GM23248 (cell line): ENCODE measurements around the gene PSMD3. TPM values are rescaled to one million over a fixed set of nuclear protein-coding genes. Genes with fewer than 3 reads are reported as not detected.

Experiments
- DNase-seq: peaks from one replicate; pipeline ENCODE4 v3.0.0-alpha.2; 2015
- H2AFZ ChIP-seq: fragments of 200-600 bp; sonication (generic); 2 replicates; pipeline ENCODE4 v1.6.1; 2016; ENCODE audit warnings: antibody characterized with exemption
- H3F3A ChIP-seq: fragments of 200-600 bp; sonication (generic); 2 replicates; pipeline ENCODE4 v1.6.1; 2016; ENCODE audit warnings: mild to moderate bottlenecking, antibody characterized with exemption, mixed run types; ENCODE audit not compliant: insufficient read depth
- H3K27ac ChIP-seq: fragments of 200-600 bp; sonication (generic); 2 replicates; pipeline ENCODE4 v1.5.1; 2016; ENCODE audit warnings: mild to moderate bottlenecking
- H3K27me3 ChIP-seq: fragments of 200-600 bp; sonication (generic); replicated peaks from 2 replicates; pipeline ENCODE4 v1.6.1; 2016; ENCODE audit warnings: mild to moderate bottlenecking; ENCODE audit not compliant: insufficient read depth
- H3K36me3 ChIP-seq: fragments of 200-600 bp; sonication (generic); 2 replicates; pipeline ENCODE4 v1.6.1; 2016; ENCODE audit warnings: low read depth, mild to moderate bottlenecking
- H3K4me1 ChIP-seq: fragments of 200-600 bp; sonication (generic); 2 replicates; pipeline ENCODE4 v1.6.1; 2016; ENCODE audit warnings: mild to moderate bottlenecking; ENCODE audit not compliant: insufficient read depth
- H3K4me2 ChIP-seq: fragments of 200-600 bp; sonication (generic); one replicate; pipeline ENCODE4 v1.6.1; 2016; ENCODE audit warnings: mild to moderate bottlenecking; ENCODE audit not compliant: unreplicated experiment
- H3K4me3 ChIP-seq: fragments of 200-600 bp; sonication (generic); 2 replicates; pipeline ENCODE4 v1.5.1; 2016; ENCODE audit warnings: mild to moderate bottlenecking
- H3K79me2 ChIP-seq: fragments of 200-600 bp; sonication (generic); 2 replicates; pipeline ENCODE4 v1.6.1; 2016; ENCODE audit warnings: mild to moderate bottlenecking; ENCODE audit not compliant: insufficient read depth
- H3K9ac ChIP-seq: fragments of 200-600 bp; sonication (generic); 2 replicates; pipeline ENCODE4 v1.6.1; 2016; ENCODE audit warnings: mild to moderate bottlenecking
- H3K9me2 ChIP-seq: fragments of 200-600 bp; sonication (generic); 2 replicates; pipeline ENCODE4 v1.6.1; 2016; ENCODE audit warnings: mixed run types, mild to moderate bottlenecking, moderate library complexity; ENCODE audit not compliant: insufficient read depth
- H3K9me3 ChIP-seq: fragments of 200-600 bp; sonication (generic); one replicate; pipeline ENCODE4 v1.6.1; 2017; ENCODE audit warnings: low read depth
- H4K20me1 ChIP-seq: fragments of 200-600 bp; sonication (generic); 2 replicates; pipeline ENCODE4 v1.6.0; 2016; ENCODE audit not compliant: insufficient read depth
- EZH2 ChIP-seq: fragments of 200-600 bp; sonication (generic); IDR thresholded peaks from 2 replicates; pipeline ENCODE4 v1.6.1; 2018; ENCODE audit warnings: antibody characterized with exemption, mild to moderate bottlenecking; ENCODE audit not compliant: insufficient read depth, poor library complexity, severe bottlenecking
- EZH2phosphoT487 ChIP-seq: fragments of 200-600 bp; sonication (generic); IDR thresholded peaks from 2 replicates; pipeline ENCODE4 v1.6.1; 2018; ENCODE audit warnings: antibody characterized with exemption, moderate library complexity, mild to moderate bottlenecking, low read depth; ENCODE audit not compliant: insufficient read depth
- WGBS, 2 experiments: methylation state at CpG; one replicate each; pipeline ENCODE4 v1.1.6; 2015 to 2017; ENCODE audit warnings: low lambda C conversion rate in 2 of 2, low coverage in 1 of 2; ENCODE audit errors: missing lambda C conversion rate in 2 of 2; 5-methylcytosine and 5-hydroxymethylcytosine counted together
- in situ Hi-C: fragments of 300-500 bp; cut with MboI; formaldehyde crosslinking; loops from 2 replicates; pipeline ENCODE4 v1.15.0; 2020
- polyA plus RNA-seq: library from polyadenylated mRNA; unstranded; fragments of >200 nt; fragmentation: Nextera tagmentation; extraction: Ambion mirVana; gene quantifications from 2 replicates; pipeline ENCODE4 v1.2.1, GENCODE V29; 2016
- total RNA-seq: library from RNA; depleted of rRNA; stranded (reverse); fragments of >200 nt; shearing (Covaris generic); gene quantifications from 2 replicates; pipeline ENCODE4 v1.2.3, GENCODE V29; 2014

Gene PSMD3
- total and polyA plus RNA-seq, 2 experiments from 2014 or later: 102 to 116 TPM

DNA sequence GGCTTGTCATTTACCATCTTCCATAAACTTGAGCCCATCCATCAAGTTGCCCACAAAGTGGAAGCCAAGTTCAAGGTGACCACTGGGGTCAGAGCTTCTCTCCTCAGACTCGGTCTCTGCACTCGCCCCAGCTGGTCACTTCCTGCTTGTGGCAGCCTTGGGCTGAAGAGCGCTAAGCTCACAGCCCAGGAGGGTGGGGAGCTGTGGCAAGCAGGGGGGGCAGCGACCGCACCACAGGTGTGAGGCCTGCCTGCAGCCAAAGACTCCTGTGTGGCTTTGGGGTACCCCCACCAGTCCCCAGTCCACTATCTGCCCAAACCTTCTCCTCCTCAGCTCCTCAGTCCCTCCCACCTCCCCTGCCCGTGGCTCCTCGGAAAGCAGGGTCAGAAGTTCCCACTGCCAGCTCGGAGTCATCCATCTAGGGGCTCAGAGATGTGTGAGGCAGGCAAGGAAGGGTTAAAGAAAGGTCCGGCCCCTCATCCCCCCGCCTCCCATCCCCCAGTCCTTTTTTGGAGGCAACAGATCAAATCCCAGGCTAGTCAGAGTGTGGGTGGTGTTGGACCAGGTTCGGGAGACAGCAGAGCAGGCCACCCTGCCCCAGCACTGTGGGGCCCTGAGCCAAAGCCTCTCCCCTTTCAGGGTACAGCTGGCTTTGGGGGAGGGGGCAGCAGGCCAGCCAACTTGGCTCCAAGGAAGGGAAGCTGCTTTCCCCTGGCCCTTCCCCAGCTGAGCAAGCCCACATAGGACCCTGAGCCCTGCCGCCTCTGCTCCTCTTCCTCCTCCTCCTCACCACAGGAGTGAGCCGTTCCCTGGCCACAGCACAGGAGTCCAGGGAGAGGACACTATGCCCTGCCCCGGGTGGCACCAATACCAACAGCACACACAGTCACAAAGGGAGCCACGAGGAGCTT is 37.9 kb downstream of the PSMD3 start:
- peak overlapping the region; percentile 55 for H3K9ac ChIP-seq
- in situ Hi-C loops: no loop called here
- H3K79me2 ChIP-seq: no peaks in the 10 kb centered on the region
- H3K9me3 ChIP-seq: no peaks in the 10 kb centered on the region
- H3K9me2 ChIP-seq: no peaks in the 10 kb centered on the region
- no peak overlapping the region for H2AFZ ChIP-seq
- peaks cover 44% of the 10 kb centered on the region for H3K4me1 ChIP-seq
- H3F3A ChIP-seq: peaks cover 23% of the 10 kb centered on the region
- H4K20me1 ChIP-seq: no peaks in the 10 kb centered on the region
- DNase-seq: peak; percentile 51
- 21 to 23% methylated on average over 14 to 15 of the region's 15 CpGs for WGBS, 2 experiments
- peak overlapping the region; percentile 24; the same call in 1 of the 2 replicates for H3K4me3 ChIP-seq
- H3K27me3 ChIP-seq: no peaks in the 10 kb centered on the region
- H3K27ac ChIP-seq: peak overlapping the region; percentile 76
- peak overlapping the region; percentile 37 for H3K4me2 ChIP-seq
- TF ChIP-seq EZH2phosphoT487 (no peak), EZH2 (no peak)
- H3K36me3 ChIP-seq: no peaks in the 10 kb centered on the region

DNA sequence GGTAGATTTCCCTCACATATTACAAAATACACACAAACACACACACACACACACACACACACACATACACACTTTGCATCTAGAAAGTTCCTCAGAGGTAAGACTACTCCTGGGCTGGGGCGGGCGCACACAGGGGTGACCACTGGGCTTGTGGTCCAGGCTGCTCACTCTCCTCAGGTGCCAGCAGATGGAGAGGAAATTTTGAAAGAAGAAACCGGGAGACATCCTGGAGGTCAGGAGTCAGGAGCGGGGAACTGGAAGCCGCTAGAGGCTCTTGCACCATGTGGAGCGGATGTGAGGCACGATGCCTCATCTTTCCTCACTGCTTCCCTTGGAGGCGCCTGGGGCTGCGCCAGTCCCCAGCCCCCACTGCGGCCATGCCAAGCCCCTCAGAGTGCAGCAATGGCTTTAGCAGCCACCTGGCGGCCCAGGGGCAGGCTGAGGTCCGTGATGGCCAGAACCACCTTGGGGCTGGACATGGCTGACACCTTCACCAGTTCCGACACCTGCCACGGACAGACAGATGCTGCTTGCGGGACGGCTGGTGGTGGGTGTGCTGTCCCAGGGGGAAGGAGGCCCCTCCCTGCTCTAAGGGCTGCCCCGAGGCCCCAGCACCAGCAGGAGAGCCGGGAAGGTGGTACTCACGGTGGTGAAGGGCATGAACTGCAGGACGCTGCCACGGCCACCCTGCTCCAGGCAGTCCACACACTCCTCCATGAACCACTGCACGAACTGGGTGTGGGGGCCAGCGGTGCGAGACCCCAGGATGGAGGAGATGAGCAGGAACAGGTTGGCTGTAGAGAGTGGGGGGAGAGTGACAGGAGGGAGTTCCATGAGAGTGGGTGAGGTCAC is 38.8 kb downstream of the PSMD3 start:
- WGBS, 2 experiments: 66 to 72% methylated on average over 21 to 24 of the region's 24 CpGs
- no peaks in the 10 kb centered on the region for H3K9me2 ChIP-seq
- H2AFZ ChIP-seq: no peak overlapping the region
- H3K4me2 ChIP-seq: peak overlapping the region; percentile 37
- no peaks in the 10 kb centered on the region for H3K36me3 ChIP-seq
- DNase-seq: peak; percentile 87
- no peaks in the 10 kb centered on the region for H3K27me3 ChIP-seq
- TF ChIP-seq EZH2phosphoT487 (no peak), EZH2 (no peak)
- H3K4me1 ChIP-seq: peaks cover 47% of the 10 kb centered on the region
- H3K9me3 ChIP-seq: no peaks in the 10 kb centered on the region
- no peaks in the 10 kb centered on the region for H4K20me1 ChIP-seq
- in situ Hi-C loops: no loop called here
- peaks cover 26% of the 10 kb centered on the region for H3F3A ChIP-seq
- H3K4me3 ChIP-seq: peak overlapping the region; percentile 24; the same call in 1 of the 2 replicates
- no peaks in the 10 kb centered on the region for H3K79me2 ChIP-seq
- peak overlapping the region; percentile 76 for H3K27ac ChIP-seq
- peak overlapping the region; percentile 55 for H3K9ac ChIP-seq

DNA sequence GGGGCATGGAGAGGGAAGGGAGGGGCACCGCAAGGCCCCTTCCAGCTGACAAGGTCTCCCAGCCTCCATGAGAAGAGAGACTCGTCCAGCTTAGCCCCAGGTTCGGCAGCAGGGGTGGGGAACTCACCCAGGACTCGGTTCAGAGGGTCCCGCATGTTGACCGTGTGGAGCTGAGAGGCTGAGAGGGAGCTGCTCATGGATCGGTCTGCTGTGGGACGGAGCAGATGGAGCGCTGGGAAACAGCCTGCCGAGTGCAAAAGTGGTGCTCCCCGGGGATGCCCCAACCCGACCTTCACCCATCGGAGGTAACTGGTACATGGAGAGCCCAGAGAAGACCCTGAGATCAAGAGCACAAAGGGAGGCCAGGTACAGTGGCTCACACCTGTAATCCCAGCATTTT is 39.5 kb downstream of the PSMD3 start:
- Histone ChIP-seq H3F3A (peaks cover 26% of the 10 kb centered on the region), H3K9me3 (no peaks in the 10 kb centered on the region), H3K4me2 (peak overlapping the region; percentile 11), H4K20me1 (no peaks in the 10 kb centered on the region), H3K4me3 (no peak overlapping the region), H3K4me1 (peaks cover 48% of the 10 kb centered on the region), H3K79me2 (no peaks in the 10 kb centered on the region), H3K9me2 (no peaks in the 10 kb centered on the region), H3K27me3 (no peaks in the 10 kb centered on the region), H3K36me3 (no peaks in the 10 kb centered on the region), H3K9ac (no peak overlapping the region), H3K27ac (no peak overlapping the region), H2AFZ (no peak overlapping the region)
- no peak for DNase-seq
- no peak for TF ChIP-seq EZH2phosphoT487
- TF ChIP-seq EZH2: no peak
- 93 to 94% methylated on average over 11 to 13 of the region's 13 CpGs for WGBS, 2 experiments
- in situ Hi-C loops: no loop called here

DNA sequence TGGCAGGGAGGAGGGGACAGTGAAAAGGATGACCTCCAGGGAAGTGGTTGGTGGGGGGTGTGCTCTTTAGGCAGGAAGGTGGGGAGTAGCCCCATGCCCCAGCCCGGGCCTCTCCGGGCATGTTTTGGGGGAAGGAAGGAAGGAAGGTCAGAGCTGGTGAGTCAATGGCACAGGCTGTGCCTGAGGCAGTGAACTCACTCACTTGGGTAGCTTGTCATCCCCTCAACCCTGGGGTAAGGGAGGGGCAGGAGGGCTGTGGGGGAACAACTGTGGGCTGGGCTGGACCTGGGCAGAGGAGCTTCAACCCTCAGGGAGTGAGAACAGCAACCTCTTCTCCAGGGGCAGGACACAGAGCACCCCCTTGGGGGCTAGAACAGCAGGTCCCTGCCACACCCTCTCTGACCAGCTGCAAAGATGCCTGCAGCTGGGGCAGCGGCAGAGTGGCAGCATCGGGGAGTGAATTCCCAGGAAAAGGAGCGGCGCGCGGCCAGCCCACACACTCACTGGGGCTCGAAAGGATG is 40.9 kb downstream of the PSMD3 start:
- in situ Hi-C loops: no loop called here
- TF ChIP-seq EZH2phosphoT487 (no peak), EZH2 (no peak)
- Histone ChIP-seq H3K36me3 (no peaks in the 10 kb centered on the region), H3F3A (peaks cover 26% of the 10 kb centered on the region), H3K4me3 (peak overlapping the region; percentile 22; the same call in 1 of the 2 replicates), H2AFZ (peak overlapping the region; percentile 25; the same call in 1 of the 2 replicates), H3K9ac (peak overlapping the region; percentile 53), H3K9me2 (no peaks in the 10 kb centered on the region), H4K20me1 (no peaks in the 10 kb centered on the region), H3K27me3 (no peaks in the 10 kb centered on the region), H3K4me2 (peak overlapping the region; percentile 47), H3K9me3 (no peaks in the 10 kb centered on the region), H3K27ac (peak overlapping the region; percentile 77), H3K4me1 (peaks cover 51% of the 10 kb centered on the region), H3K79me2 (no peaks in the 10 kb centered on the region)
- 60 to 61% methylated on average over 9 of the region's 9 CpGs for WGBS, 2 experiments
- DNase-seq: peak; percentile 92
